GM18507 (cell line): ENCODE data around the gene COL4A4.

Experiments used
- DNase-seq: peaks from one replicate; pipeline ENCODE4 v3.0.0; 2011; ENCODE audit warnings: low read depth; ENCODE audit not compliant: insufficient read length; ENCODE audit errors: extremely low spot score
- FAIRE-seq: peaks from 2 replicates; lab custom pipeline; 2011; peaks lifted over from hg19 to GRCh38; lab: Jason Lieb, UNC

The COL4A4 gene

GRCh38 chr2:227043981-227044380 lies 120.0 kb downstream of the COL4A4 start:
- no peak for FAIRE-seq
- DNase-seq: no peak

- no peak for FAIRE-seq
Observed at GRCh38 chr2:227038550-227039189, 125.3 kb downstream of the COL4A4 start.

GRCh38 chr2:227036527-227036926 lies 127.5 kb downstream of the COL4A4 start:
- DNase-seq (no peak), FAIRE-seq (no peak)

More at GRCh38 chr2:227038550-227039189, 125.3 kb downstream of the COL4A4 start:
- no peak for DNase-seq

GRCh38 chr2:227035711-227036367 lies 128.2 kb downstream of the COL4A4 start:
- FAIRE-seq (no peak), DNase-seq (no peak)

GRCh38 chr2:227033471-227034148 lies 130.4 kb downstream of the COL4A4 start:
- no peak for FAIRE-seq
- DNase-seq: peak; percentile 23

- FAIRE-seq (no peak), DNase-seq (no peak)
Observed at GRCh38 chr2:227031379-227031778, 132.6 kb downstream of the COL4A4 start.

- DNase-seq: no peak
- no peak for FAIRE-seq
Observed at GRCh38 chr2:227030789-227031188, 133.2 kb downstream of the COL4A4 start.

GRCh38 chr2:227029426-227030105 lies 134.4 kb downstream of the COL4A4 start:
- no peak for FAIRE-seq
- no peak for DNase-seq

GRCh38 chr2:227025510-227025909 lies 138.5 kb downstream of the COL4A4 start:
- FAIRE-seq: no peak

GRCh38 chr2:227022608-227023007 lies 141.4 kb downstream of the COL4A4 start:
- DNase-seq (no peak), FAIRE-seq (no peak)

More at GRCh38 chr2:227025510-227025909, 138.5 kb downstream of the COL4A4 start:
- DNase-seq: no peak

GRCh38 chr2:227020416-227020815 lies 143.6 kb downstream of the COL4A4 start:
- FAIRE-seq (no peak), DNase-seq (no peak)

GRCh38 chr2:227016894-227017293 lies 147.1 kb downstream of the COL4A4 start:
- DNase-seq (no peak), FAIRE-seq (no peak)

- FAIRE-seq (no peak), DNase-seq (no peak)
Observed at GRCh38 chr2:227013881-227014280, 150.1 kb downstream of the COL4A4 start.

GRCh38 chr2:227013330-227013729 lies 150.7 kb downstream of the COL4A4 start:
- no peak for DNase-seq
- no peak for FAIRE-seq

GRCh38 chr2:227010433-227010832 lies 153.6 kb downstream of the COL4A4 start:
- FAIRE-seq: no peak
- no peak for DNase-seq

- DNase-seq: no peak
- FAIRE-seq: no peak
Observed at GRCh38 chr2:227007940-227008339, 156.1 kb downstream of the COL4A4 start.

GRCh38 chr2:227007148-227007547 lies 156.9 kb downstream of the COL4A4 start:
- FAIRE-seq (no peak), DNase-seq (no peak)

- FAIRE-seq (no peak), DNase-seq (no peak)
Observed at GRCh38 chr2:227006189-227006897, 157.7 kb downstream of the COL4A4 start.

- DNase-seq: no peak
- no peak for FAIRE-seq
Observed at GRCh38 chr2:227004482-227004881, 159.5 kb downstream of the COL4A4 start.

GRCh38 chr2:227000123-227000522 lies 163.9 kb downstream of the COL4A4 start:
- DNase-seq: no peak
- no peak for FAIRE-seq
